A549 (cell line): ENCODE data around the gene MMP24. TPM values are rescaled to one million over a fixed set of nuclear protein-coding genes. Genes with fewer than 3 reads are reported as not detected.

ENCODE experiments used
- ATAC-seq, 2 experiments: fragments of 200-7000 bp in 1 of 2; fragments of >200 bp in 1 of 2; cut with Nextera tagmentation in 1 of 2; cut with Tn5 transposase in 1 of 2; 3 replicates each; pipeline versions ENCODE4 v1.8.0 to v1.9.1; 2018 to 2020; ENCODE audit warnings: mild to moderate bottlenecking in 1 of 2, moderate library complexity in 1 of 2
- CTCF ChIA-PET: fragments of 300-600 bp; sonication (Branson Sonifier 250); formaldehyde crosslinking; extraction: SDS; loops from one replicate; lab custom pipeline; 2021; ENCODE audit warnings: antibody characterized with exemption, inconsistent platforms; lab: Yijun Ruan, JAX
- POLR2A ChIA-PET: fragments of 350-600 bp; formaldehyde crosslinking; extraction: SDS; loops from one replicate; lab custom pipeline; 2021; ENCODE audit warnings: antibody characterized with exemption, inconsistent platforms; lab: Yijun Ruan, JAX
- DNase-seq, 2 experiments: peaks; one replicate each; pipeline versions ENCODE4 v3.0.0 to v3.0.0-alpha.2; 2011 to 2016; ENCODE audit warnings: low read depth in 1 of 2, low spot score in 1 of 2
- FAIRE-seq: peaks from 2 replicates; lab custom pipeline; 2011; peaks lifted over from hg19 to GRCh38; lab: Jason Lieb, UNC
- H3K27ac ChIP-seq, 2 experiments: fragments of >200 bp; sonication (Bioruptor Twin); formaldehyde crosslinking; 3 replicates each; pipeline ENCODE4 v1.5.1; 2016 to 2017
- H3K4me1 ChIP-seq: fragments of >200 bp; sonication (Bioruptor Twin); formaldehyde crosslinking; 3 replicates; pipeline ENCODE4 v1.6.1; 2016
- H3K4me2 ChIP-seq: fragments of >200 bp; sonication (Bioruptor Twin); formaldehyde crosslinking; 3 replicates; pipeline ENCODE4 v1.6.1; 2016
- H3K4me3 ChIP-seq: fragments of >200 bp; sonication (Bioruptor Twin); formaldehyde crosslinking; 3 replicates; pipeline ENCODE4 v1.5.1; 2016
- H3K9me3 ChIP-seq: fragments of >200 bp; sonication (Bioruptor Twin); formaldehyde crosslinking; 3 replicates; pipeline ENCODE4 v1.6.1; 2016
- BHLHE40 ChIP-seq: IDR thresholded peaks from 2 replicates; pipeline ENCODE4 v1.6.1; 2012; ENCODE audit warnings: low read depth, low read length, inconsistent platforms
- CEBPB ChIP-seq, 2 experiments: fragments of >200 bp in 1 of 2; sonication (Bioruptor Twin) in 1 of 2; formaldehyde crosslinking in 1 of 2; IDR thresholded peaks; 2 replicates each; pipeline ENCODE4 v1.6.1; 2012 to 2016
- CHD2 ChIP-seq: fragments of 150-350 bp; IDR thresholded peaks from 2 replicates; pipeline ENCODE4 v1.6.1; 2014; ENCODE audit warnings: low read length; ENCODE audit not compliant: partially characterized antibody
- CHD4 ChIP-seq: fragments of 200-600 bp; sonication (generic); IDR thresholded peaks from 2 replicates; pipeline ENCODE4 v1.6.1; 2016; ENCODE audit warnings: antibody characterized with exemption, mild to moderate bottlenecking, borderline replicate concordance
- EHF ChIP-seq: fragments of 250-450 bp; sonication (Bioruptor Pico); IDR thresholded peaks from 2 replicates; pipeline ENCODE4 v1.5.0; 2020; ENCODE audit warnings: mild to moderate bottlenecking
- EHMT2 ChIP-seq: fragments of 200-600 bp; sonication (generic); IDR thresholded peaks from 2 replicates; pipeline ENCODE4 v1.6.1; 2016; ENCODE audit warnings: antibody characterized with exemption, low read depth, mild to moderate bottlenecking, moderate library complexity
- EP300 ChIP-seq, 2 experiments: fragments of >200 bp; sonication (Bioruptor Twin); formaldehyde crosslinking; IDR thresholded peaks; 2 replicates in 1 of 2; 3 replicates in 1 of 2; pipeline ENCODE4 v1.6.1; 2016 to 2017
- ESRRA ChIP-seq: fragments of 150-350 bp; IDR thresholded peaks from 2 replicates; pipeline ENCODE4 v1.6.1; 2014; ENCODE audit warnings: mild to moderate bottlenecking, low read length, borderline replicate concordance
- GATA3 ChIP-seq: IDR thresholded peaks from 2 replicates; pipeline ENCODE4 v1.6.1; 2012; ENCODE audit warnings: borderline replicate concordance
- HDAC2 ChIP-seq: fragments of 200-600 bp; sonication (generic); IDR thresholded peaks from 2 replicates; pipeline ENCODE4 v1.6.1; 2016
- HEYL ChIP-seq: fragments of 250-450 bp; sonication (Bioruptor Pico); IDR thresholded peaks from 2 replicates; pipeline ENCODE4 v1.8.0; 2021; ENCODE audit warnings: mild to moderate bottlenecking, moderate library complexity
- JUN ChIP-seq, 2 experiments: fragments of >200 bp; sonication (Bioruptor Twin); formaldehyde crosslinking; IDR thresholded peaks; 2 replicates in 1 of 2; 3 replicates in 1 of 2; pipeline ENCODE4 v1.6.1; 2016 to 2017
- KDM1A ChIP-seq: fragments of 200-600 bp; sonication (generic); IDR thresholded peaks from 2 replicates; pipeline ENCODE4 v1.6.1; 2016; ENCODE audit warnings: low read depth, mild to moderate bottlenecking
- MAFK ChIP-seq: fragments of 450-650 bp; IDR thresholded peaks from 2 replicates; pipeline ENCODE4 v1.6.1; 2014; ENCODE audit not compliant: partially characterized antibody
- NFE2L2 ChIP-seq: fragments of 150-350 bp; conservative IDR thresholded peaks from 2 replicates; pipeline ENCODE4 v1.6.1; 2014; ENCODE audit warnings: low read length
- NPAS2 ChIP-seq: fragments of 250-450 bp; sonication (Bioruptor Pico); IDR thresholded peaks from 2 replicates; pipeline ENCODE4 v1.8.0; 2022; ENCODE audit warnings: mild to moderate bottlenecking, moderate library complexity, borderline replicate concordance
- POLR2A ChIP-seq: IDR thresholded peaks from 2 replicates; pipeline ENCODE4 v1.6.1; 2012; ENCODE audit warnings: mild to moderate bottlenecking, low read length
- POLR2AphosphoS2 ChIP-seq: conservative IDR thresholded peaks from 2 replicates; pipeline ENCODE4 v1.6.1; 2012; ENCODE audit warnings: low read length, improper control_type of control experiment, inconsistent platforms
- SMC3 ChIP-seq: fragments of >200 bp; sonication (Bioruptor Twin); formaldehyde crosslinking; IDR thresholded peaks from 3 replicates; pipeline ENCODE4 v1.6.1; 2018; ENCODE audit warnings: inconsistent platforms
- TFCP2L1 ChIP-seq: fragments of 250-450 bp; sonication (Bioruptor Pico); IDR thresholded peaks from 2 replicates; pipeline ENCODE4 v1.5.0; 2021; ENCODE audit warnings: mild to moderate bottlenecking
- ZFP36 ChIP-seq: fragments of 450-650 bp; IDR thresholded peaks from 2 replicates; pipeline ENCODE4 v1.6.1; 2014; ENCODE audit warnings: borderline replicate concordance; ENCODE audit not compliant: partially characterized antibody
- ZNF302 ChIP-seq: fragments of 250-450 bp; sonication (Bioruptor Pico); IDR thresholded peaks from 2 replicates; pipeline ENCODE4 v1.9.0; 2021; ENCODE audit warnings: inconsistent platforms, mild to moderate bottlenecking, moderate library complexity
- ZSCAN20 ChIP-seq: fragments of 250-450 bp; sonication (Bioruptor Pico); IDR thresholded peaks from 2 replicates; pipeline ENCODE4 v1.8.0; 2022; ENCODE audit warnings: mild to moderate bottlenecking, moderate library complexity
- WGBS: methylation state at CpG from one replicate; pipeline ENCODE4 v1.1.6; 2017; ENCODE audit errors: missing lambda C conversion rate; 5-methylcytosine and 5-hydroxymethylcytosine counted together
- polyA plus RNA-seq, 4 experiments: library from polyadenylated mRNA; depleted of rRNA in 3 of 4; stranded (reverse); fragments of >200 nt; fragmentation: RNase III in 1 of 4; extraction: RNeasy Plus Mini Kit Qiagen cat#74134 plus additional on column Dnase treatment in 1 of 4; gene quantifications; 2 replicates in 3 of 4; 3 replicates in 1 of 4; pipeline ENCODE4 v1.2.3, GENCODE V29; 2011 to 2017
- TF ChIP-seq, protein P1 (sequence below): fragments of 250-450 bp; sonication (Bioruptor Pico); IDR thresholded peaks from 2 replicates; pipeline ENCODE4 v1.5.0; 2020; ENCODE audit warnings: low read depth, mild to moderate bottlenecking, moderate library complexity
- TF ChIP-seq, protein P2 (sequence below): IDR thresholded peaks from 2 replicates; pipeline ENCODE4 v1.6.1; 2012
- TF ChIP-seq, protein P3 (sequence below): fragments of 200-600 bp; sonication (generic); IDR thresholded peaks from 2 replicates; pipeline ENCODE4 v1.6.1; 2016; ENCODE audit warnings: antibody characterized with exemption, mild to moderate bottlenecking, moderate library complexity
- TF ChIP-seq, protein P4 (sequence below): IDR thresholded peaks from 2 replicates; pipeline ENCODE4 v1.6.1; 2012
- TF ChIP-seq, protein P5 (sequence below): IDR thresholded peaks from 2 replicates; pipeline ENCODE4 v1.6.1; 2012; ENCODE audit warnings: low read depth, borderline replicate concordance
- TF ChIP-seq, protein P6 (sequence below): fragments of 450-650 bp; IDR thresholded peaks from 2 replicates; pipeline ENCODE4 v1.6.1; 2014; ENCODE audit warnings: antibody characterized with exemption
- TF ChIP-seq, protein P7 (sequence below): fragments of 150-350 bp; IDR thresholded peaks from 2 replicates; pipeline ENCODE4 v1.6.1; 2014; ENCODE audit warnings: low read depth, mild to moderate bottlenecking, low read length
- TF ChIP-seq, protein P8 (sequence below): fragments of >200 bp; sonication (Bioruptor Twin); formaldehyde crosslinking; IDR thresholded peaks from 2 replicates; pipeline ENCODE4 v1.6.1; 2016

The MMP24 gene
- polyA plus RNA-seq, 2 of the 4 experiments (the other 2 are of a cell fraction): 21.3 to 33.3 TPM

DNA sequence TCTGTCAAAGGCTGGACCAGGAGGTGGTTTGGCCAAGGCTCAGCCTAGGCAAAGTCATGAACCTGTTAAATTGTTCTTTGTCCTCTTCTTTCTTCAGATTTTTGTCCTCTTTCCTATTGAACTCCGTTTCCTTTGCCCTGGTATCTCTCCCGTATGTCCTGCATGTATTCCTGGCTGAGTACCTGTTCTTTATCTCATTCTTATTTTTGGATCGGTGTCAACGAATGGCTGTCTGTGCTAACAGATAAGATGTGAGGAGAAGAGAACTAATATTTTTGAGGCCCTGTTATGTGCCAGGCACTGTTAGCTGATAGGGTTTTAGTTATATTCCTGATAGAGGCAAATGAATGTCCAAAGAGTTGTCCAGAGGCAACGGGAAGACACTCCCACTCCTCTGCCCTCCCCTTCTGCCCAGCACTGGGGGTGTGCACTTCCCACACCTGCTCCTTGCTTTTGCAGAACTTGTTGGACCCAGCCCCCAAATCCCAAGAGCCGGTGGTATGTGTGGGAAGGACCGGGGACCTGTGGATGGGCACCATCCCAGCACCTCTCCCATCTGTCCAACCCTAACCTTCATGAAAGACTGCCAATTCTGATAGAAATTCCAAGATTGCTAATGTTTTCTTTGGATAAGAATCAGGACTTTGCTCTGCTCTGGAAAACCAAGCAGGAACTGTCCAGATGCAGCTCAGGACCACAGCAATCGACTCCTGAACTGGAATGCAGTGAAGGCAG, 30.9 kb downstream of the MMP24 start:
- DNase-seq (peak in 1 of 2 experiments; percentile 81), ATAC-seq (peak; percentile 36 to 76), FAIRE-seq (peak; percentile 56)
- peak overlapping the region; percentile 93 to 97 for H3K27ac ChIP-seq
- H3K9me3 ChIP-seq: no peaks in the 10 kb centered on the region
- H3K4me2 ChIP-seq: peak overlapping the region; percentile 64
- no peak overlapping the region for H3K4me3 ChIP-seq
- CTCF ChIA-PET: interaction anchor here (0.6 to 2.1 kb wide), 6 partner anchors 11 to 344 kb away, joined by 3 to 7 read pairs (median 4); no protein-coding TSS in a partner anchor
- POLR2A ChIA-PET: interaction anchor here (0.6 to 0.8 kb wide), 2 partner anchors 21 to 161 kb away, joined by 5 to 7 read pairs; partner anchors contain the start of gene MMP24OS
- 35% methylated on average over 8 of the region's 8 CpGs for WGBS
- H3K4me1 ChIP-seq: peaks cover 69% of the 10 kb centered on the region
- TF ChIP-seq POLR2A (no peak), EHMT2 (no peak), CEBPB (IDR thresholded peaks at IDR 0.05) (no peak), NFE2L2 (no peak), ZSCAN20 (no peak), KDM1A (no peak), HEYL (CRISPR knock-in tag) (no peak), ZNF302 (CRISPR knock-in tag) (no peak), NPAS2 (CRISPR knock-in tag) (no peak), TFCP2L1 (no peak), ZFP36 (no peak), POLR2AphosphoS2 (no peak), SMC3 (0 out of 3 replicates have a peak, but pooled peaks have one; percentile 11), MAFK (no peak), EP300 (IDR thresholded peaks at IDR 0.05) (peak in 1 of 2 experiments; percentile 63; a peak in 1 of 5 replicates), CHD4 (no peak), CHD2 (no peak), JUN (IDR thresholded peaks at IDR 0.05) (no peak), BHLHE40 (no peak), EHF (CRISPR knock-in tag) (no peak), ESRRA (no peak), GATA3 (peak; percentile 91), HDAC2 (no peak)
- TF ChIP-seq, protein P1, sequence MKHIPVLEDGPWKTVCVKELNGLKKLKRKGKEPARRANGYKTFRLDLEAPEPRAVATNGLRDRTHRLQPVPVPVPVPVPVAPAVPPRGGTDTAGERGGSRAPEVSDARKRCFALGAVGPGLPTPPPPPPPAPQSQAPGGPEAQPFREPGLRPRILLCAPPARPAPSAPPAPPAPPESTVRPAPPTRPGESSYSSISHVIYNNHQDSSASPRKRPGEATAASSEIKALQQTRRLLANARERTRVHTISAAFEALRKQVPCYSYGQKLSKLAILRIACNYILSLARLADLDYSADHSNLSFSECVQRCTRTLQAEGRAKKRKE (CRISPR knock-in tag): no peak
- TF ChIP-seq, protein P2, sequence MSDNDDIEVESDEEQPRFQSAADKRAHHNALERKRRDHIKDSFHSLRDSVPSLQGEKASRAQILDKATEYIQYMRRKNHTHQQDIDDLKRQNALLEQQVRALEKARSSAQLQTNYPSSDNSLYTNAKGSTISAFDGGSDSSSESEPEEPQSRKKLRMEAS: no peak; the same call in none of the 2 replicates
- TF ChIP-seq, protein P3, sequence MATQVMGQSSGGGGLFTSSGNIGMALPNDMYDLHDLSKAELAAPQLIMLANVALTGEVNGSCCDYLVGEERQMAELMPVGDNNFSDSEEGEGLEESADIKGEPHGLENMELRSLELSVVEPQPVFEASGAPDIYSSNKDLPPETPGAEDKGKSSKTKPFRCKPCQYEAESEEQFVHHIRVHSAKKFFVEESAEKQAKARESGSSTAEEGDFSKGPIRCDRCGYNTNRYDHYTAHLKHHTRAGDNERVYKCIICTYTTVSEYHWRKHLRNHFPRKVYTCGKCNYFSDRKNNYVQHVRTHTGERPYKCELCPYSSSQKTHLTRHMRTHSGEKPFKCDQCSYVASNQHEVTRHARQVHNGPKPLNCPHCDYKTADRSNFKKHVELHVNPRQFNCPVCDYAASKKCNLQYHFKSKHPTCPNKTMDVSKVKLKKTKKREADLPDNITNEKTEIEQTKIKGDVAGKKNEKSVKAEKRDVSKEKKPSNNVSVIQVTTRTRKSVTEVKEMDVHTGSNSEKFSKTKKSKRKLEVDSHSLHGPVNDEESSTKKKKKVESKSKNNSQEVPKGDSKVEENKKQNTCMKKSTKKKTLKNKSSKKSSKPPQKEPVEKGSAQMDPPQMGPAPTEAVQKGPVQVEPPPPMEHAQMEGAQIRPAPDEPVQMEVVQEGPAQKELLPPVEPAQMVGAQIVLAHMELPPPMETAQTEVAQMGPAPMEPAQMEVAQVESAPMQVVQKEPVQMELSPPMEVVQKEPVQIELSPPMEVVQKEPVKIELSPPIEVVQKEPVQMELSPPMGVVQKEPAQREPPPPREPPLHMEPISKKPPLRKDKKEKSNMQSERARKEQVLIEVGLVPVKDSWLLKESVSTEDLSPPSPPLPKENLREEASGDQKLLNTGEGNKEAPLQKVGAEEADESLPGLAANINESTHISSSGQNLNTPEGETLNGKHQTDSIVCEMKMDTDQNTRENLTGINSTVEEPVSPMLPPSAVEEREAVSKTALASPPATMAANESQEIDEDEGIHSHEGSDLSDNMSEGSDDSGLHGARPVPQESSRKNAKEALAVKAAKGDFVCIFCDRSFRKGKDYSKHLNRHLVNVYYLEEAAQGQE: 0 out of 2 replicates have a peak, but pooled peaks have one; percentile 9
- TF ChIP-seq, protein P4, sequence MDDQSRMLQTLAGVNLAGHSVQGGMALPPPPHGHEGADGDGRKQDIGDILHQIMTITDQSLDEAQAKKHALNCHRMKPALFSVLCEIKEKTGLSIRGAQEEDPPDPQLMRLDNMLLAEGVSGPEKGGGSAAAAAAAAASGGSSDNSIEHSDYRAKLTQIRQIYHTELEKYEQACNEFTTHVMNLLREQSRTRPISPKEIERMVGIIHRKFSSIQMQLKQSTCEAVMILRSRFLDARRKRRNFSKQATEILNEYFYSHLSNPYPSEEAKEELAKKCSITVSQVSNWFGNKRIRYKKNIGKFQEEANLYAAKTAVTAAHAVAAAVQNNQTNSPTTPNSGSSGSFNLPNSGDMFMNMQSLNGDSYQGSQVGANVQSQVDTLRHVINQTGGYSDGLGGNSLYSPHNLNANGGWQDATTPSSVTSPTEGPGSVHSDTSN: no peak
- TF ChIP-seq, protein P5, sequence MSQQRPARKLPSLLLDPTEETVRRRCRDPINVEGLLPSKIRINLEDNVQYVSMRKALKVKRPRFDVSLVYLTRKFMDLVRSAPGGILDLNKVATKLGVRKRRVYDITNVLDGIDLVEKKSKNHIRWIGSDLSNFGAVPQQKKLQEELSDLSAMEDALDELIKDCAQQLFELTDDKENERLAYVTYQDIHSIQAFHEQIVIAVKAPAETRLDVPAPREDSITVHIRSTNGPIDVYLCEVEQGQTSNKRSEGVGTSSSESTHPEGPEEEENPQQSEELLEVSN: no peak
- TF ChIP-seq, protein P6, sequence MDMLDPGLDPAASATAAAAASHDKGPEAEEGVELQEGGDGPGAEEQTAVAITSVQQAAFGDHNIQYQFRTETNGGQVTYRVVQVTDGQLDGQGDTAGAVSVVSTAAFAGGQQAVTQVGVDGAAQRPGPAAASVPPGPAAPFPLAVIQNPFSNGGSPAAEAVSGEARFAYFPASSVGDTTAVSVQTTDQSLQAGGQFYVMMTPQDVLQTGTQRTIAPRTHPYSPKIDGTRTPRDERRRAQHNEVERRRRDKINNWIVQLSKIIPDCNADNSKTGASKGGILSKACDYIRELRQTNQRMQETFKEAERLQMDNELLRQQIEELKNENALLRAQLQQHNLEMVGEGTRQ: no peak
- TF ChIP-seq, protein P7, sequence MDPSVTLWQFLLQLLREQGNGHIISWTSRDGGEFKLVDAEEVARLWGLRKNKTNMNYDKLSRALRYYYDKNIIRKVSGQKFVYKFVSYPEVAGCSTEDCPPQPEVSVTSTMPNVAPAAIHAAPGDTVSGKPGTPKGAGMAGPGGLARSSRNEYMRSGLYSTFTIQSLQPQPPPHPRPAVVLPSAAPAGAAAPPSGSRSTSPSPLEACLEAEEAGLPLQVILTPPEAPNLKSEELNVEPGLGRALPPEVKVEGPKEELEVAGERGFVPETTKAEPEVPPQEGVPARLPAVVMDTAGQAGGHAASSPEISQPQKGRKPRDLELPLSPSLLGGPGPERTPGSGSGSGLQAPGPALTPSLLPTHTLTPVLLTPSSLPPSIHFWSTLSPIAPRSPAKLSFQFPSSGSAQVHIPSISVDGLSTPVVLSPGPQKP: no peak
- TF ChIP-seq, protein P8, sequence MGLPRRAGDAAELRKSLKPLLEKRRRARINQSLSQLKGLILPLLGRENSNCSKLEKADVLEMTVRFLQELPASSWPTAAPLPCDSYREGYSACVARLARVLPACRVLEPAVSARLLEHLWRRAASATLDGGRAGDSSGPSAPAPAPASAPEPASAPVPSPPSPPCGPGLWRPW: no peak
